Fibroblast of peridontal ligament (primary cell): Measurements from ENCODE around the gene PHAX.
"Not testable (repeated sequence)": the region's sequence is repeated elsewhere in the genome, so short reads cannot be mapped to it uniquely, and the experiment has no call there.

Experiments
- DNase-seq: peaks from one replicate; pipeline ENCODE4 v3.0.0-alpha.2; 2010; ENCODE audit errors: extremely low read depth

The PHAX gene

GRCh38 chr5:126600631-126601511 lies at the start of gene PHAX:
Gene PHAX (plus strand): TSS chr5:126600947. CDS start chr5:126600963, 16 bp downstream.
- DNase-seq = peak; percentile 71

GRCh38 chr5:126552614-126553013 lies 48.1 kb upstream of the PHAX start:
- DNase-seq = no peak

GRCh38 chr5:126555101-126555500 lies 45.6 kb upstream of the PHAX start:
- DNase-seq = not testable (repeated sequence)

GRCh38 chr5:126561908-126562307 lies 38.8 kb upstream of the PHAX start:
- peak; percentile 15 for DNase-seq

GRCh38 chr5:126562823-126563222 lies 37.9 kb upstream of the PHAX start:
- DNase-seq = no peak

GRCh38 chr5:126568206-126568755 lies 32.5 kb upstream of the PHAX start:
- no peak for DNase-seq

- no peak for DNase-seq
These were observed 25.1 kb upstream of the PHAX start for GRCh38 chr5:126575644-126576043.

GRCh38 chr5:126576974-126577373 lies 23.8 kb upstream of the PHAX start:
- DNase-seq = no peak

GRCh38 chr5:126577415-126577814 lies 23.3 kb upstream of the PHAX start:
- DNase-seq = no peak

- DNase-seq = no peak
These were observed 21.0 kb upstream of the PHAX start for GRCh38 chr5:126579716-126580115.

- DNase-seq = no peak
These were observed 17.0 kb upstream of the PHAX start for GRCh38 chr5:126583761-126584160.

- no peak for DNase-seq
These were observed 13.0 kb upstream of the PHAX start for GRCh38 chr5:126587551-126588390.

GRCh38 chr5:126589536-126590297 lies 11.0 kb upstream of the PHAX start:
- DNase-seq = no peak

- no peak for DNase-seq
These were observed 9.2 kb upstream of the PHAX start for GRCh38 chr5:126591549-126591948.

- peak; percentile 90 for DNase-seq
These were observed 5.8 kb upstream of the PHAX start, which contains the start of gene ALDH7A1 for GRCh38 chr5:126594748-126595485. Gene ALDH7A1 (minus strand): TSS chr5:126595219. CDS start chr5:126595198, 21 bp downstream.

GRCh38 chr5:126595486-126596083 lies 5.2 kb upstream of the PHAX start:
- no peak for DNase-seq

GRCh38 chr5:126597156-126597555 lies 3.6 kb upstream of the PHAX start:
- DNase-seq = peak; percentile 77

GRCh38 chr5:126599499-126599898 lies 1.2 kb upstream of the PHAX start:
- no peak for DNase-seq

- not testable (repeated sequence) for DNase-seq
These were observed 646 bp upstream of the PHAX start for GRCh38 chr5:126599971-126600630.
